Ectodermal cell (in vitro differentiated cells): ENCODE results near the gene RAD51B.

Experiments
- H3K27ac ChIP-seq: 2 replicates; pipeline ENCODE4 v1.7.0; 2013; ENCODE audit warnings: mild to moderate bottlenecking, low read depth, low read length; ENCODE audit not compliant: insufficient read depth, poor library complexity, severe bottlenecking
- H3K27me3 ChIP-seq: 2 replicates; pipeline ENCODE4 v1.7.0; 2013; ENCODE audit warnings: mild to moderate bottlenecking, low read length; ENCODE audit not compliant: insufficient read depth, control insufficient read depth, poor library complexity, severe bottlenecking
- H3K36me3 ChIP-seq: one replicate; pipeline ENCODE4 v1.7.0; 2013; ENCODE audit warnings: low read length; ENCODE audit not compliant: control insufficient read depth, insufficient read depth
- H3K4me1 ChIP-seq: one replicate; pipeline ENCODE4 v1.7.0; 2013; ENCODE audit warnings: low read length; ENCODE audit not compliant: control insufficient read depth, insufficient read depth
- H3K4me3 ChIP-seq: 2 replicates; pipeline ENCODE4 v1.7.0; 2013; ENCODE audit warnings: low read depth, low read length, control low read depth; ENCODE audit not compliant: insufficient read depth
- H3K9me3 ChIP-seq: 2 replicates; pipeline ENCODE4 v1.7.0; 2013; ENCODE audit warnings: mild to moderate bottlenecking, low read length, moderate library complexity; ENCODE audit not compliant: control insufficient read depth
- WGBS, 2 experiments: methylation state at CpG; one replicate each; pipeline ENCODE4 v1.1.7; 2013; ENCODE audit warnings: missing lambda C conversion rate in 2 of 2; 5-methylcytosine and 5-hydroxymethylcytosine counted together

RAD51B gene

GRCh38 chr14:68233101-68233784 lies 413.7 kb downstream of the RAD51B start:
- Histone ChIP-seq H3K27ac (no peak overlapping the region), H3K36me3 (no peaks in the 10 kb centered on the region), H3K9me3 (no peaks in the 10 kb centered on the region), H3K27me3 (no peaks in the 10 kb centered on the region), H3K4me1 (peaks cover 14% of the 10 kb centered on the region), H3K4me3 (no peak overlapping the region)

- no peaks in the 10 kb centered on the region for H3K9me3 ChIP-seq
- H3K4me3 ChIP-seq: no peak overlapping the region
- H3K27ac ChIP-seq: no peak overlapping the region
- WGBS, 2 experiments: 94 to 97% methylated on average over 2 of the region's 3 CpGs
- no peaks in the 10 kb centered on the region for H3K27me3 ChIP-seq
- no peaks in the 10 kb centered on the region for H3K36me3 ChIP-seq
- H3K4me1 ChIP-seq: peaks cover 14% of the 10 kb centered on the region
Observed at GRCh38 chr14:68234101-68234905, 414.7 kb downstream of the RAD51B start.

GRCh38 chr14:68235011-68235410 lies 415.4 kb downstream of the RAD51B start:
- Histone ChIP-seq H3K36me3 (no peaks in the 10 kb centered on the region), H3K9me3 (no peaks in the 10 kb centered on the region), H3K4me3 (no peak overlapping the region), H3K27ac (no peak overlapping the region), H3K4me1 (peaks cover 14% of the 10 kb centered on the region), H3K27me3 (no peaks in the 10 kb centered on the region)
- 90 to 98% methylated on average over 3 of the region's 3 CpGs for WGBS, 2 experiments

GRCh38 chr14:68236582-68237458 lies 417.2 kb downstream of the RAD51B start:
- peaks cover 4% of the 10 kb centered on the region for H3K4me1 ChIP-seq
- no peak overlapping the region for H3K4me3 ChIP-seq
- H3K27ac ChIP-seq: no peak overlapping the region
- no peaks in the 10 kb centered on the region for H3K36me3 ChIP-seq
- H3K27me3 ChIP-seq: no peaks in the 10 kb centered on the region
- 92 to 93% methylated on average over 1 of the region's 1 CpG for WGBS, 2 experiments
- H3K9me3 ChIP-seq: no peaks in the 10 kb centered on the region

GRCh38 chr14:68238551-68238950 lies 419.0 kb downstream of the RAD51B start:
- Histone ChIP-seq H3K4me3 (no peak overlapping the region), H3K27ac (no peak overlapping the region), H3K27me3 (no peaks in the 10 kb centered on the region), H3K4me1 (peaks cover 2% of the 10 kb centered on the region), H3K9me3 (no peaks in the 10 kb centered on the region), H3K36me3 (no peaks in the 10 kb centered on the region)
- WGBS, 2 experiments: 100% methylated on average over 1 of the region's 1 CpG

GRCh38 chr14:68238976-68239375 lies 419.4 kb downstream of the RAD51B start:
- H3K4me1 ChIP-seq: peaks cover 6% of the 10 kb centered on the region
- WGBS, 2 experiments: 93 to 96% methylated on average over 3 of the region's 3 CpGs
- H3K36me3 ChIP-seq: no peaks in the 10 kb centered on the region
- no peaks in the 10 kb centered on the region for H3K27me3 ChIP-seq
- H3K9me3 ChIP-seq: no peaks in the 10 kb centered on the region
- no peak overlapping the region for H3K27ac ChIP-seq
- no peak overlapping the region for H3K4me3 ChIP-seq

GRCh38 chr14:68239988-68240771 lies 420.6 kb downstream of the RAD51B start:
- no peaks in the 10 kb centered on the region for H3K27me3 ChIP-seq
- no peak overlapping the region for H3K27ac ChIP-seq

GRCh38 chr14:68241862-68242487 lies 422.4 kb downstream of the RAD51B start:
- Histone ChIP-seq H3K4me3 (no peak overlapping the region), H3K36me3 (no peaks in the 10 kb centered on the region), H3K27me3 (no peaks in the 10 kb centered on the region), H3K27ac (no peak overlapping the region), H3K9me3 (no peaks in the 10 kb centered on the region), H3K4me1 (peaks cover 35% of the 10 kb centered on the region)
- WGBS, 2 experiments: 96 to 97% methylated on average over 6 of the region's 6 CpGs

More at GRCh38 chr14:68239988-68240771, 420.6 kb downstream of the RAD51B start:
- H3K4me1 ChIP-seq: peaks cover 18% of the 10 kb centered on the region
- H3K36me3 ChIP-seq: no peaks in the 10 kb centered on the region
- WGBS, 2 experiments: 92 to 95% methylated on average over 7 to 9 of the region's 9 CpGs
- no peak overlapping the region for H3K4me3 ChIP-seq
- H3K9me3 ChIP-seq: no peaks in the 10 kb centered on the region

- WGBS, 2 experiments: 90 to 93% methylated on average over 3 of the region's 3 CpGs
- Histone ChIP-seq H3K4me1 (peaks cover 46% of the 10 kb centered on the region), H3K9me3 (no peaks in the 10 kb centered on the region), H3K27me3 (no peaks in the 10 kb centered on the region), H3K4me3 (no peak overlapping the region), H3K27ac (no peak overlapping the region), H3K36me3 (no peaks in the 10 kb centered on the region)
Observed at GRCh38 chr14:68243450-68244010, 424.0 kb downstream of the RAD51B start.
